Osteocyte (in vitro differentiated cells): ENCODE results near the gene DDC. TPM values are rescaled to one million over a fixed set of nuclear protein-coding genes. Genes with fewer than 3 reads are reported as not detected.

ENCODE experiments used
- DNase-seq: peaks from one replicate; pipeline ENCODE4 v3.0.0; 2021; ENCODE audit warnings: mixed read lengths; ENCODE audit not compliant: unreplicated experiment; ENCODE audit errors: extremely low spot score
- H3K27ac Mint-ChIP-seq: one replicate; pipeline ENCODE4 v1.8.0; 2021; ENCODE audit warnings: mild to moderate bottlenecking, mixed read lengths; ENCODE audit not compliant: unreplicated experiment
- H3K27me3 Mint-ChIP-seq: one replicate; pipeline ENCODE4 v1.8.0; 2021; ENCODE audit warnings: mixed read lengths; ENCODE audit not compliant: unreplicated experiment
- H3K36me3 Mint-ChIP-seq: one replicate; pipeline ENCODE4 v1.8.0; 2021; ENCODE audit warnings: mixed read lengths; ENCODE audit not compliant: unreplicated experiment
- H3K4me1 Mint-ChIP-seq: one replicate; pipeline ENCODE4 v1.8.0; 2021; ENCODE audit warnings: mixed read lengths; ENCODE audit not compliant: unreplicated experiment
- H3K4me3 Mint-ChIP-seq: one replicate; pipeline ENCODE4 v1.8.0; 2021; ENCODE audit warnings: mild to moderate bottlenecking, moderate library complexity, mixed read lengths; ENCODE audit not compliant: unreplicated experiment
- H3K9me3 Mint-ChIP-seq: one replicate; pipeline ENCODE4 v1.8.0; 2021; ENCODE audit warnings: mixed read lengths; ENCODE audit not compliant: unreplicated experiment
- CTCF ChIP-seq: fragments of 200-600 bp; sonication (generic); IDR thresholded peaks from 2 replicates; pipeline ENCODE4 v1.5.0; 2021; ENCODE audit warnings: antibody characterized with exemption, mild to moderate bottlenecking, moderate library complexity
- total RNA-seq: library from RNA; stranded (reverse); gene quantifications from 2 replicates; pipeline ENCODE4 v1.2.1, GENCODE V29; 2021

Gene DDC
- total RNA-seq, 1 donor from 2014 or later: not detected

GRCh38 chr7:50565559-50565916, 333 bp upstream of the DDC start:
- Mint-ChIP-seq H3K27ac (no peak overlapping the region), H3K4me3 (no peak overlapping the region), H3K9me3 (no peaks in the 10 kb centered on the region), H3K27me3 (peaks cover 39% of the 10 kb centered on the region), H3K36me3 (no peaks in the 10 kb centered on the region), H3K4me1 (no peaks in the 10 kb centered on the region)
- no peak for TF ChIP-seq CTCF
- DNase-seq: no peak

GRCh38 chr7:50564171-50564570, 1.0 kb downstream of the DDC start:
- Mint-ChIP-seq H3K27ac (no peak overlapping the region), H3K27me3 (peaks cover 49% of the 10 kb centered on the region), H3K9me3 (no peaks in the 10 kb centered on the region), H3K36me3 (no peaks in the 10 kb centered on the region), H3K4me3 (no peak overlapping the region), H3K4me1 (no peaks in the 10 kb centered on the region)
- TF ChIP-seq CTCF: no peak
- no peak for DNase-seq

DNA sequence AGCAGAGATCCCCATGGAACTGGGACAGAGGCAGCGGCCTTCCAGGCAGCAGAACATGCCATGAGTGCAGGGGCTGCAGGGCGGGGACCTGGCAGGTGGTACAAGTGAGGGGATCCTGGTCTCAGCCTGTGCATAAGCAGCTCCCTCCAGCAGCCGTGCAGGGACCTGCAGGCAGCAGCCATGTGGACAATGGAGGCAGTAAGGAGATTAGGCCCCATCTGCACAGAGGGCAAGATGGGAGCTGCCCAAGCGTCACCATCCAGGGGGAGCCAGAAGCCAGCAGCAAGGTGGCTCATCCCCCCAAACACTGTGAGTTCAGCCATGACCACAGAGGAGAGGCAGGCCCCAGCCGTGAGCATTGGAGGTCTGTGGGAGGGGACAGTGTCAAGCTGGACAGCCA, 3.1 kb downstream of the DDC start:
- H3K9me3 Mint-ChIP-seq: no peaks in the 10 kb centered on the region
- TF ChIP-seq CTCF: no peak
- H3K4me3 Mint-ChIP-seq: no peak overlapping the region
- no peaks in the 10 kb centered on the region for H3K4me1 Mint-ChIP-seq
- H3K27me3 Mint-ChIP-seq: peaks cover 56% of the 10 kb centered on the region
- DNase-seq: no peak
- no peaks in the 10 kb centered on the region for H3K36me3 Mint-ChIP-seq
- H3K27ac Mint-ChIP-seq: no peak overlapping the region

- no peak for TF ChIP-seq CTCF
- Mint-ChIP-seq H3K36me3 (no peaks in the 10 kb centered on the region), H3K27me3 (peaks cover 61% of the 10 kb centered on the region), H3K4me1 (no peaks in the 10 kb centered on the region), H3K9me3 (no peaks in the 10 kb centered on the region), H3K4me3 (no peak overlapping the region), H3K27ac (no peak overlapping the region)
- no peak for DNase-seq
These were observed 4.3 kb downstream of the DDC start for GRCh38 chr7:50560865-50561351.

DNA sequence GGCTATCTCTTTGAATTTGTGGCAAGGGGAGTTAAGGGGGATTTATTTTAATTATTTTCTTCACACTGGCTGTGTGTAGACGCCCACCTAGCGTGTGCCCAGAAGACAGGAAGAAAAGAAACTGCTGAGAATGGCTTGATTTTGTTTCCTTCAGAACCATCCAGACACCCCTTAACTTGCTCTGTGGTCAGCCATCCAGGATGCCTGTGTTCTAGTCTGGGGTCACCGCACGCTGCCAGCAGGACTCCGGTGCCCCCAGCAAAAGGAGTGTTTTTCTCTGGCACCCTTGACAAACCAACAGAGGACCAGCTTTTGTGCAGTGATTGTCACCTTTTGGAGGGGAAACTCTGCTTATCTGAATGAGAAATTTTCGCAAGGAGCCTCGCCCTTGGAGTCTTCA, 5.3 kb downstream of the DDC start:
- Mint-ChIP-seq H3K36me3 (no peaks in the 10 kb centered on the region), H3K4me3 (no peak overlapping the region), H3K4me1 (no peaks in the 10 kb centered on the region), H3K27me3 (peaks cover 58% of the 10 kb centered on the region), H3K27ac (no peak overlapping the region), H3K9me3 (no peaks in the 10 kb centered on the region)
- no peak for DNase-seq
- no peak for TF ChIP-seq CTCF
